ENCODE results near the gene PARVG.

The PARVG gene

DNA sequence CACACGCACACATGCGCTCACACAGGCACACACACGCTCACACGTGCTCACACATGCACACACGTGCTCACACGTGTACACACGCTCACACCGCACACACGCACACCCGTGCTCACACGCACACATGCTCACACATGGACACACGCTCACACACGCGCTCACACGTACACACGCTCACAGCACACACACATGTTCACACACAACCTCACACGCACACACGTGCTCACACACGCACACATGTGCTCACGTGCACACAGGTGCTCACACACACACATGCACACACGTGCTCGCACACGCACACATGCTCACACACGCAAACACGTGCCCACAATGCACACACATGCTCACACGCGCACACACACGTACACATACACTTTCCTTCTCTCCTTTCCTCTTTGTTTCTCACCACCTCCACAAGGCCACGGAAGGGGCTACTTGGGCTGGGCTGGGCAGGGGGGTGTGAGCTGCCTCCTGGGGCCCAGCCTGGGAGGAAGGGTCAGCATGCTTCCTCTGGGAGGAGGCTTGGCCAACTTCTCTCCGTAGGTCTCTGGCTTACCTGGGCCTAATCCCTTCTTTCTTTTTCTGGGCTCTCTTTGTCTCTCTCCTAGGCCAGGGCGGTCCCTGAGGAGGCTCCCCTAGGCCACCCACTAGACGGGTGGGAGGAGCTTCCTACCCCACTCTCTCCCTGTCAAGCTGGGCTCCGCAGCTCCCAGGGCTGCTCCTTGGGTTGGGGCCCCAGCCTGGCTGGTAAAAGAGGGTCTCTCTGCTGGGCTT lies 34.5 kb upstream of the PARVG start:
- H3K27me3 ChIP-seq = no peaks in the 10 kb centered on the region
- no peak overlapping the region for H3K4me3 ChIP-seq (ENCODE audit: low read depth in 1 of 2, low read length in 1 of 2)
- H3K36me3 ChIP-seq = no peaks in the 10 kb centered on the region
- H3K4me1 ChIP-seq (ENCODE audit: control insufficient read depth in 1 of 2, insufficient read depth in 1 of 2, low read depth in 1 of 2, low read length in 1 of 2) = no peaks in the 10 kb centered on the region
- no peaks in the 10 kb centered on the region for H3K9me3 ChIP-seq
- TF ChIP-seq, protein P1, sequence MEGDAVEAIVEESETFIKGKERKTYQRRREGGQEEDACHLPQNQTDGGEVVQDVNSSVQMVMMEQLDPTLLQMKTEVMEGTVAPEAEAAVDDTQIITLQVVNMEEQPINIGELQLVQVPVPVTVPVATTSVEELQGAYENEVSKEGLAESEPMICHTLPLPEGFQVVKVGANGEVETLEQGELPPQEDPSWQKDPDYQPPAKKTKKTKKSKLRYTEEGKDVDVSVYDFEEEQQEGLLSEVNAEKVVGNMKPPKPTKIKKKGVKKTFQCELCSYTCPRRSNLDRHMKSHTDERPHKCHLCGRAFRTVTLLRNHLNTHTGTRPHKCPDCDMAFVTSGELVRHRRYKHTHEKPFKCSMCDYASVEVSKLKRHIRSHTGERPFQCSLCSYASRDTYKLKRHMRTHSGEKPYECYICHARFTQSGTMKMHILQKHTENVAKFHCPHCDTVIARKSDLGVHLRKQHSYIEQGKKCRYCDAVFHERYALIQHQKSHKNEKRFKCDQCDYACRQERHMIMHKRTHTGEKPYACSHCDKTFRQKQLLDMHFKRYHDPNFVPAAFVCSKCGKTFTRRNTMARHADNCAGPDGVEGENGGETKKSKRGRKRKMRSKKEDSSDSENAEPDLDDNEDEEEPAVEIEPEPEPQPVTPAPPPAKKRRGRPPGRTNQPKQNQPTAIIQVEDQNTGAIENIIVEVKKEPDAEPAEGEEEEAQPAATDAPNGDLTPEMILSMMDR (IDR thresholded peaks at IDR 0.05) = no peak
- no peak overlapping the region for H3K27ac ChIP-seq

DNA sequence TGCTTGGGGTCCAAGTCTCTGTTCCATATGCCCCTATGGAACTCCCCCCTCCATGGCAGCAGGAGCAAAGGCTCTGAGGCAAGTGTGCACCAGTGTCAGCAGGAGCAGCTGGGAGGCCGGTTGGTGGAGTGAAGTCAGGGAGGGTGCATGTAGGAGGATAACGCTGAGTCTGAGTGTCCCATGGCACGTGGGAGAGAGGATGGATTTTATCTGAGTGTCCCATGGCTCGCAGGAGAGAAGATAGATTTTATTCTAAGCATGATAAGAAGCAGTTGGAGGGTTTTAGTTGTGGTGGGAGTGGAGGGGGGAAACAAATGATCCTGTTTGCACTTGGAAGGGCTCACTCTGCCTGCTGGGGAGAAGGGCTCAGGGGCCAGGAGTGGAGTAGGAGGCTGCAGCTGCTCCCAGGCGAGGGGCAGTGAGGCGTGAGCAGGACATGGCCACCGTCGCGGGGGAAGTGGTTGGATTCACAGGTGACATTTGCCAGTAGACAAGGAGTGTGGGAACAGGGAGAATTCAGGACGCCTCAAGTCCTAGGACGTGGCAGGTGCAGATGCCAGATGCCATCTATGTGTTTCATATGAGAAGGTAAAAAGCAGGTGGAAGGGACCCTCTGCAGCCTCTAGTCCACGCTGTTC lies 33.6 kb upstream of the PARVG start:
- H3K36me3 ChIP-seq = no peaks in the 10 kb centered on the region
- H3K27me3 ChIP-seq = no peaks in the 10 kb centered on the region
- no peak overlapping the region for H3K4me3 ChIP-seq (ENCODE audit: low read depth in 1 of 2, low read length in 1 of 2)
- TF ChIP-seq, protein P1 (IDR thresholded peaks at IDR 0.05) = no peak
- H3K9me3 ChIP-seq = no peaks in the 10 kb centered on the region
- H3K4me1 ChIP-seq (ENCODE audit: control insufficient read depth in 1 of 2, insufficient read depth in 1 of 2, low read depth in 1 of 2, low read length in 1 of 2) = no peaks in the 10 kb centered on the region
- H3K27ac ChIP-seq = no peak overlapping the region

DNA sequence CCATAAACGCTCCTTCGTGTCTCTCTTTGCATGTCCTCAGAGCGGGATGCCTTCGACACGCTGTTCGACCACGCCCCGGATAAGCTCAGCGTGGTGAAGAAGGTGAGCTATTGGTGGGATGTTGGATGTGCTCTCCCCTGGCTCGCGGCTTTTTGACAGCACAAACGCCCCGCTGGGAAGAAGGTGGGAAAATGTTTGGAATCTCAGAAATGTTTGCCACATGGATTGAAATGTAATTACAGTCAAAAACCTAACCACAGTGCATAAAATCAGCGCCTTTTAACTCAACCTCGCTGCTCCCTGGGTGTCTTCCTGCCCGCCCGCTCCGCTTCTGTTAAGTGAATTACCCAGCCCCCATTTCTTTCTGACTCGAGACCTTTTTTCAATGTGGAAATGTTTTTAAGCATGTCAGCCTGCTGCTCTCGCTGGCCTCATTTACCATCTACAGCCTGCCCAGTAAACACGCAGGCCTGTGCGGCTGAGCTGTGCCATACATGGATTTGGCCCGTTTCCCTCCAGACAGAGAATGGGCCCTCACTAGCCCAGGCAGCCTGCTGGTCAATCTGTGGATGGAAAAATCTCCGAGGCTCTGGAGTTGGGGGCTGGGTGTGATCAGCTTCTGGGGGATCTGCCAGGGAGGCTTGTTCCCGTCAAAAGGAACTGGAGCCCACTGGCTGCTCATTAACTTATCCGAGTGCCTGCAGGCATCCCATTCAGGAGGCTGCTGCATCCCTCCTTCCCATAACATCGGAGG lies 32.7 kb upstream of the PARVG start:
- H3K9me3 ChIP-seq = no peaks in the 10 kb centered on the region
- no peak overlapping the region for H3K27ac ChIP-seq
- H3K4me3 ChIP-seq (ENCODE audit: low read depth in 1 of 2, low read length in 1 of 2) = no peak overlapping the region
- no peaks in the 10 kb centered on the region for H3K4me1 ChIP-seq (ENCODE audit: control insufficient read depth in 1 of 2, insufficient read depth in 1 of 2, low read depth in 1 of 2, low read length in 1 of 2)
- TF ChIP-seq, protein P1 (IDR thresholded peaks at IDR 0.05) = no peak
- H3K36me3 ChIP-seq = no peaks in the 10 kb centered on the region
- no peaks in the 10 kb centered on the region for H3K27me3 ChIP-seq

DNA sequence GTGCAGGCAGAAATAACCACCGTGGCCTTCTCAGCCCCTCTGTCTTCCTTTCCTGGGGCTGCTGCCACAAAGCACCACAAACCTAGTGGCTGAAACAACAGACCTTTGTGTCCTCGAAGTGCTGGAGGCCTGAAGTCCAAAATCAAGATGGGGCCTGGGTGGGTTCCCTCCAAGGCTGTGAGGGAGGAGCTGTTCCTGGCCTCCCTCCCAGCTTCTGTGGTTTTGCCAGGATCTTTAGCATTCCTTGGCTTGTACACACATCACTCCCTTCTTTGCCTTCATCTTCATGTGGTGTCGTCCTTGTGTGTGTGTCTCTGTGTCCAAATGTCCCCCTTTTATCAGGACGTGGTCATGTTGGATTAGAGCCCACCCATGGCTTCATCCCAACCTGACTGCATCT lies 29.0 kb upstream of the PARVG start:
- Histone ChIP-seq H3K27ac (no peak overlapping the region), H3K4me3 (ENCODE audit: low read depth in 1 of 2, low read length in 1 of 2) (no peak overlapping the region), H3K36me3 (no peaks in the 10 kb centered on the region), H3K9me3 (no peaks in the 10 kb centered on the region), H3K27me3 (no peaks in the 10 kb centered on the region), H3K4me1 (ENCODE audit: control insufficient read depth in 1 of 2, insufficient read depth in 1 of 2, low read depth in 1 of 2, low read length in 1 of 2) (no peaks in the 10 kb centered on the region)
- TF ChIP-seq, protein P1 (IDR thresholded peaks at IDR 0.05) = no peak

DNA sequence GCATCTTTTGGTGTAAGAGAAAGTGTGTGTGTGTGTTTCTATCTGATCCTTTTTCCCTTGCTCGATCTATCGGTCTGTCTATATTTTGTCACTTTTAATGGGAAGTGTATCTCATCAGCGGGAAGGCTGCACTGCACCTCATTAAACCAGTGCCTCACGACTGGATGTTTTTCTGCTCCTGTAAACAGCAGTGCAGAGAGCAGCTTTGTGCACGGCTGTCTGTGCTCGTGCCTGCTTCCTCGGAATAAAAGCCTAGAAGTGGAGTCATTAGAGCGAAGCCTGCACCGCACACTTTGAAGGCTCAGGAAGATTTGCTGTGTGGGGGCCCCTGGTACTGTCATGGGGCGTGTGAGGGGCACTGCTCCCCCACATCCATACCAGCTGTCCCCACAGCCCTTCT lies 27.0 kb upstream of the PARVG start:
- TF ChIP-seq, protein P1 (IDR thresholded peaks at IDR 0.05) = no peak
- Histone ChIP-seq H3K36me3 (no peaks in the 10 kb centered on the region), H3K4me1 (ENCODE audit: control insufficient read depth in 1 of 2, insufficient read depth in 1 of 2, low read depth in 1 of 2, low read length in 1 of 2) (no peaks in the 10 kb centered on the region), H3K9me3 (no peaks in the 10 kb centered on the region), H3K27ac (no peak overlapping the region), H3K4me3 (ENCODE audit: low read depth in 1 of 2, low read length in 1 of 2) (no peak overlapping the region), H3K27me3 (no peaks in the 10 kb centered on the region)
